ENCODE measurements around the gene HIPK2. TPM values are rescaled to one million over a fixed set of nuclear protein-coding genes. Genes with fewer than 3 reads are reported as not detected.

HIPK2 gene
- total RNA-seq, 1 experiment from 2014 or later = 3.0 TPM

GRCh38 chr7:139752604-139753003 is 25.2 kb downstream of the HIPK2 start:
- DNase-seq (ENCODE audit: low spot score) = no peak

GRCh38 chr7:139752148-139752547 is 25.6 kb downstream of the HIPK2 start:
- no peak for DNase-seq (ENCODE audit: low spot score)

GRCh38 chr7:139750459-139751095 is 27.2 kb downstream of the HIPK2 start:
- DNase-seq (ENCODE audit: low spot score) = no peak

GRCh38 chr7:139749545-139749944 is 28.3 kb downstream of the HIPK2 start:
- no peak for DNase-seq (ENCODE audit: low spot score)

- no peak for DNase-seq (ENCODE audit: low spot score)
Measured at GRCh38 chr7:139748941-139749340, 28.9 kb downstream of the HIPK2 start.

- DNase-seq (ENCODE audit: low spot score) = no peak
Measured at GRCh38 chr7:139748373-139748765, 29.4 kb downstream of the HIPK2 start.

GRCh38 chr7:139747662-139748372 is 30.0 kb downstream of the HIPK2 start:
- DNase-seq (ENCODE audit: low spot score) = no peak

- DNase-seq (ENCODE audit: low spot score) = no peak
Measured at GRCh38 chr7:139746652-139747051, 31.1 kb downstream of the HIPK2 start.

GRCh38 chr7:139745678-139746143 is 32.1 kb downstream of the HIPK2 start:
- DNase-seq (ENCODE audit: low spot score) = no peak

GRCh38 chr7:139744768-139745677 is 32.8 kb downstream of the HIPK2 start:
- DNase-seq (ENCODE audit: low spot score) = no peak

- no peak for DNase-seq (ENCODE audit: low spot score)
Measured at GRCh38 chr7:139743967-139744767, 33.6 kb downstream of the HIPK2 start.

- no peak for DNase-seq (ENCODE audit: low spot score)
Measured at GRCh38 chr7:139743267-139743966, 34.4 kb downstream of the HIPK2 start.

- no peak for DNase-seq (ENCODE audit: low spot score)
Measured at GRCh38 chr7:139741789-139742344, 35.9 kb downstream of the HIPK2 start.

GRCh38 chr7:139741239-139741638 is 36.6 kb downstream of the HIPK2 start:
- DNase-seq (ENCODE audit: low spot score) = no peak

GRCh38 chr7:139739863-139740597 is 37.8 kb downstream of the HIPK2 start:
- no peak for DNase-seq (ENCODE audit: low spot score)

GRCh38 chr7:139738772-139739171 is 39.0 kb downstream of the HIPK2 start:
- DNase-seq (ENCODE audit: low spot score) = no peak

GRCh38 chr7:139738101-139738489 is 39.7 kb downstream of the HIPK2 start:
- no peak for DNase-seq (ENCODE audit: low spot score)

GRCh38 chr7:139737221-139738100 is 40.3 kb downstream of the HIPK2 start:
- no peak for DNase-seq (ENCODE audit: low spot score)

Data from HT-29 (cell line).